Measurements from ENCODE around the gene SPON1.
"Not testable (repeated sequence)": the region's sequence is repeated elsewhere in the genome, so short reads cannot be mapped to it uniquely, and the experiment has no call there.

SPON1 gene

GRCh38 chr11:14090631-14091030 is 128.1 kb downstream of the SPON1 start:
- not testable (repeated sequence) for DNase-seq

- no peak for DNase-seq
Observed at GRCh38 chr11:14093065-14093464, 130.5 kb downstream of the SPON1 start.

DNA sequence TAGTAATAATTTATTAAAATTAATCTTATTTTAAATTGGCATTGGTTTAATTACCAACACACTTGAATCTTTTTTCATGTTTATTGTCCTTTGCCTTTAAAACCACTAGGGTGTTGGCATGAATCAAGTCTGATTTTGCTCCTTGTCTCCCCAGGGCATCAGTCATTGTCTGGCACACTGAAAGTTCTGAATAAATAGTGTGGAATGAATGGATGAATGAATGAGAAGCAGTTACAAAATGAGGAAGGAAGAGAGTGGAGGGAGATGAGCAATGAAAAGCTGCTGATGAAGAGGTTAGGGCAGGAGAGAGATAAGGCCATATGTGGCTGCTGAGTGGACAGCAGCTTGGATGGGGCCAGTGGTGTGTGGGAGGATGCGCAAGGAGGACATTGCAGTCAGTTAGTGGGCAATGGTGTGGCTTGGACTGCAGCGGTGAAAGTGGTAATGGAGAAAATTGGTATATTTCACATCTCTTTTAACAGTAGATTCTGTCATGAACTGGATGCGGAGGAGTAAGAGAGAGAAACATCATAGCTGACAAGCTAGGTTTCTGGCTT is 132.0 kb downstream of the SPON1 start:
- no peak for DNase-seq

DNA sequence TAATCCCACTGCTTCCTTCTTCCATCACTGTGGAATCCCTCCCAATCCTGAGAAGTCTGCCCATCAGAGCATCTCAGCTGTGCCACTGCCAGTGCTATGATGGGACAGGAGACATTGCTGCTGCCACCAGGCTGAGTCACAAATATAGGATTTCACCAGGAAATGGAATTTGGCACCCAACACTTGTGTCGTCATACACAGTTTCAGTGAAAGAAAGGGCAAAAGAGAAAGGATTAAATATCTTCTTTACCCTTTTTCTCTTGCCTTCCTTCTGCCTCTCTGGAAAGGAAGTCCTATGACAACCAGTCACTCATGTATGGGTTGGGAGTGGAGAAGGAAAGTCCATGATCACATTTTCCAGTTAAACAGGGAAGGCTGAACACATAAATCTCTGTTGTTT is 133.4 kb downstream of the SPON1 start:
- no peak for DNase-seq

DNA sequence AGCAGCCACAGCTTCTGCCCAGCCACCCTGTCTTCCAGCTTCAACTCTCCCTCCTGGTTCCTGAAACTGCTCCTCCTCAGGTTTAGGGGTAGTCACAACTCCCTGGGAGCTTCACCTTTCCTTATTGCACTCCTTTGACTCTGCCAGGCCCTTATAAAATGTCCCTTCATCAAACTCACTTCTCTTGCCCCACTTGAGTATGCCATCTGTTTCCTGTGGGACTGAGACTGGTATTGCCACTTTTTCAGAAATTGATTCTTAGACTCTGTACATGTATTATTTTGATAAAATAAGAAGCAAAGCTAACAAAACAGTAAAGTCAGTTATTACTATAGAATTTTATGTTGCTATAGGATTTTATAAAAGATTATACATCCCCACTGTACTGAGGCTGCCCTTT is 134.1 kb downstream of the SPON1 start:
- no peak for DNase-seq

DNA sequence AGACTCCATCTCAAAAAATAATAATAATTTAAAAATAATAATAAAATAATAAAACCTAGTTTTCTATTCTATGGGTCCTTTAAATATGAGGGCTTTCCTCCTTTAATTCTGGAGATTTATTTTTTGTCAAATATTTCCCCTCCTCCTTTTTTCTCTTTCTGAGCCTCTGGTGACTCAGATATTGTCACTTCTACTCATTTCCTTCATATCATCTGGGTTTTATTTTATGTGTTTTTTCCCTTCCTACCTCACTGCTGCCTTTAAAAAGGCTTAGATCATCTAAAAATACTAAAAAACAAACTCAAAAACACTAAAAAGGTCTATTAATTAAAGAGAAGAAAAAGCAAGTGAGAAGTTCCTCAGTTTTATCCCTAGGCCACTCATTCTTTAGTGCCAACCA is 138.9 kb downstream of the SPON1 start:
- no peak for DNase-seq

DNA sequence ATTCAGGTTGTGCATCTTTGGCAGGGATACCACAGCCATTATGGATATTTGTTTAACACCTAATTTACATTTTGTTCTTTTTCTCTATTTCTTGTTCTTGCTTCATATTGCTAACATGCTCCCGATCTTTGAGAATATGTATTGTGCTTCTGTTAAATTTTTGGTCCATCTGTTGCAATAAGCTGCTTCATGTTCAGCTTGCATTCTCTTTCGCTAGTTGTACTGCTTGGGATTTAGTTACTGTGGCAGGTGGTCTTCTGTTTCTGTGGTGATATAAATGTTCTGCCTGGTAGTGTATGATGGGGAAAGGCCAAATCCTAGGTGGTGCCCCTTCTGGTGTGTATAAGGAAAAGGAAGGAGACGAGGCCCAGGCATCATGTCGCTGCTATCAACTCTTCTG is 140.2 kb downstream of the SPON1 start:
- no peak for DNase-seq

DNA sequence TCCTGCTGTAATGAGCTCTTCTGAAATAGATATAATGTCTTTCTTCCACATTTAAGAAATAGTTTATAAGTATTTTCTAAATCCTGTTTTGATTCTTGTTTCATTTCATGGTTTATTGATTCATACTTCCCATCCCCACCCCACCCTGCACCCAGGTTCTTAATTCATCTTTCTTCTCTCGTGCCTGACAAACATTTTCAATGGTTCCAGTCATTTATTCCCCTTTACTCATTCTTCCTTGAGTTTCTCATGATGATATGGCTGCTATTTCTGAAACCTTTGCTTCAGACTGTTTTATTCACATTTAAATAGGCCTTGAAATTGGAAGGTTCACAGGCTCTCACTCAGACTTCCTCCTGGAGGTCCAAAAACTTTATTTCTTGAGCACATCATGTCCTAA is 142.9 kb downstream of the SPON1 start:
- DNase-seq: no peak

GRCh38 chr11:14106303-14107049 is 144.0 kb downstream of the SPON1 start:
- no peak for DNase-seq

DNA sequence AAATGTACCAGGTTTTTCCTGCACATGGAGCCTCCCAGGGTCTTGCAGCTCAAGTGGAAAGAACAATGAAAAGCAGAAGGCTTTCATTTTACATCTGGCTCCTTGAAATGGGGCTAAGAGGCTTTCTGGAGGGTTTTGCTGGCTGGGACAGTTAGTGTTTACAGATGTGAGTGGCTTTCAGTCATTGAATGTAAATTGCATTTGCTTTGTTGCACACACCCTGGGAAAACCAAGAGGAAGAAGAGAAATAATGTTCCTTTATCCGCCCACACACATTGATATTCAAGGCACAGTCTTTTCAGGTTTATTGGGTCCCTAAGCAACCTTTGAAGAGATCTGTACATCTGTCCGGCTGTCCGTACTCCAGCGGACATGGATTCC is 144.5 kb downstream of the SPON1 start:
- DNase-seq: no peak

DNA sequence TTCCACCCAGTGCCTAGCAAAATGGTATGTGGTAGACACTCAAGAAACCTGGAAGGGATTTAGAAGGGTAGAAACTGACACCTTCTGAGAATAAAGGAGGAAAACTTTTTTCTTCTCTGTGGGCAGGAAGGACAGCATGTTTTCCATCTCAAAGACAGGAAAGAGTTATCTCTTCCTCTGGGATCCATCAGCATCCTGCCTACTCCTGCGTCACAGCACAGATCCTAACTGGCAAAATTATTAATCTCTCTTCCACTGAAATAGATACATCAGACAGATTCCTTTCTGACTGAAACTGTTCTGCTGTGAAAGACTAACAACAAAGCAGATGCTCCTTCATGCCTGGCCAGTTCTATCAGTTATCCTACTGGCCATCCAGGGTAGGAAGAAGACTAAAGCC is 147.2 kb downstream of the SPON1 start:
- no peak for DNase-seq

- DNase-seq: no peak
Observed at GRCh38 chr11:14110629-14111028, 148.1 kb downstream of the SPON1 start.

DNA sequence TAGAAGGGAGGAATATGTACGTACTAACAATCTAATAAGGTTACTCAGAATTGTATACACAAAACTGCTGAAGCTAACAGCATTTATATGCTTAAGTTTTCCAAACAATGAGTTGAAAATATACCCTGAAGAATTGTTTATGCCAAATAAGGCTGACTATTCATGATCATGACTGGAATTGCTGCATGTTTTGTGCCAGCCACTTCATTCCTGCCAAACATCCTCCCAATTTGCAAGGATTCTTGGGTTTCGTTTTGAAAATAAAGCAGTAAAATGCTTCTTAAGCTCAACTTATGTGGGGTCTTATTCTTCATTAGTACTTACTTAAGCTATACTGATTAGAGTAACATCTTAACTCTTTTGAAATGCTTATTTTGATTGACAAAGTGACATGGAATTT is 149.0 kb downstream of the SPON1 start:
- no peak for DNase-seq

DNA sequence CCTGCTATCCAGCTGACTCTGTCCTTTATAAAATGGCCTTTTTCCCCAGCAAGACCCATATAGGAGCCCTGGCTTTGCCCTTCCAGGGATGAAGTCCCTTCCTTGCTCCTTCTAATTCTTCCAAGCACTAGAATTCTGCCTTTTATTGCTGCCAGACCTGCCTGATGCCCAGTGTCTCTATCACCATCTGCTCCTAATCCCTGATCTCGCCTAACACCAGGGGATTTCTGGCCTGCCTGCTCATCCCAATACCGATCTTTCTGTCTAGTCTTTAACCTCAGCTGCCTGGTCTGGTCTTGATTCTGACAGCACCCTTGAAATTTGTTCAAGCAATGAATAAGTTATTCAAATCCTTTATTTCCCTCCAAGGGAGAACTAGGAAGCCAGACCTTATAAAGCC is 150.2 kb downstream of the SPON1 start:
- DNase-seq: no peak

DNA sequence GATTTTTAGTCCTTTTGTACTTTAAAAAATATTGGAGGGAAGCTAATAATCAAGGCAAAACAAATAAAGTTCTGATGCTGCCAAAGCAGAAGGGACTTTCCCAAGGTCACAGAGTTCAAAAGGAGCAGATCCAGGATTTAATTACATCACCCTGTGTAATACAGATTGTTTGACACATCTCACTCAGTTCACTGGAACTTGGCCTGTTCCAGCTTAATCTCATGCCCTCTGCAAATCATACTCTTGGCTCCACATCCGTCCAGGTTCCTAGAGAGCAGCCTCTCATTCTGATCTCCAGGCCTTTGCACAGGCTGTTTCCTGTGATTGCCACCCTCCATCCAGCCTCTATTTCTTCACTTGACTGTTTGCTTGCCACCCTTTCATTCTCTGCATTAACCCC is 151.7 kb downstream of the SPON1 start:
- DNase-seq: no peak

GRCh38 chr11:14114786-14115185 is 152.3 kb downstream of the SPON1 start:
- no peak for DNase-seq

GRCh38 chr11:14117632-14118031 is 155.1 kb downstream of the SPON1 start:
- no peak for DNase-seq

- DNase-seq: no peak
Observed at GRCh38 chr11:14118072-14118471, 155.5 kb downstream of the SPON1 start.

DNA sequence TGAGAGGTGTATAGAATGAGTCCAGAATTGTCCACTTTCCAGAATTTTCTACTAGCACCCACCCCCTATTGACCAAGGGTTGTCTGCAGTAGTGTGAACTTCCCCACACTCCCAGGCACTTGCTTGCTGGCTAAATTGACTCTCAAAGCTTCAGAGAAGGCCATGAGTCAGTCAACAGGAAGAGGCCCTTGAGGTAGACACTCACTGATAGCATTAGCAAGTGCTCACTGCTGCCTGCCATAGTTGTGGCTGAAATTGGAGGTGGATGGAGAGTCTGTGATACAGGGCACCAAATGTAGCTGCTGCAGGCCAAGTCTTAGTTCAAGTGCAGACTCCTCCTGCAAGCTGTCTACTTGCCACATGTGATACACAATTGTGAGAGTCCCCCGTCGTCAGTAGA is 156.8 kb downstream of the SPON1 start:
- DNase-seq: no peak

- no peak for DNase-seq
Observed at GRCh38 chr11:14124350-14124749, 161.8 kb downstream of the SPON1 start.

DNA sequence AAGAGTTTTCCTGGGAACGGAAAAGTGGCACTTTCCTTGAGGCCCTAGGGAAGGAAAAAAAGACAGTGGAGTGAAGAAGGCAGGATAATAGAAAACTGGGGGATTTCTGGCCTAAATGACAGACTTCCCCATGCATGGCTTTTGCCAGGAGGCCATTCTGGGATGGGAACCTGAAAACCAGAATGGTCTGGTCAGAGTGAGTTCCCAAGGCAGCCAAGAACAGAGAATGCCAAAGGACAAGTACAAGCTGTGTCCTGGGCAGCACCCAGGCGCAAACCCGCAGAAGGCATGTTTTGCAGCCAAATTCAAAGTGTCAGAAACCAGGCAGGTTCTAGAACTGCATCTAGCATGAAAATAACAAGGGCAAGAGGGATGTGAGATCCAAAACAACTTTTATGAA is 162.4 kb downstream of the SPON1 start:
- no peak for DNase-seq

GRCh38 chr11:14125529-14125928 is 163.0 kb downstream of the SPON1 start:
- DNase-seq: no peak

- no peak for DNase-seq
Observed at GRCh38 chr11:14127679-14128078, 165.2 kb downstream of the SPON1 start.

DNA sequence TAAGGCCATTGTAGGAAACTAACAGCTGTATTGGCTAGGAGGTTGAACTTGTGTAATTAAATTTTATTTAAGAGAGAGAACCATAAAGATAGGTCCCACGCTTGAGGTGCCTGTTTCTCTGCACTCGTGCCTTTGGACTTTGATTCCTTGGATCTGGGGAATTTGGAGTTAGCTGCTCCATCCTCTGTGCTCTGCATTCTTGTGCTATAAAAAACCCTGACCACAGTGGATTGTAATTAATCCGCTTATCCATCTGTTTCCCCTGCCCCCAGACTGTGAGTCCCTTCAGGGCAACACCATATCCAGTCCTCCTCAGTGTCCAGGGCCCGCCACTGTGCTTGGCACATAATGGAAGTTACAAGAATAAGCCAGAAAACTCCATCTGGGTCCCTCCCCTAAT is 169.8 kb downstream of the SPON1 start:
- no peak for DNase-seq

GRCh38 chr11:14133381-14133780 is 170.9 kb downstream of the SPON1 start:
- DNase-seq: no peak
